Panc1 (cell line): Measurements from ENCODE around the gene DIP2C. TPM values are rescaled to one million over a fixed set of nuclear protein-coding genes. Genes with fewer than 3 reads are reported as not detected.

Experiments
- ATAC-seq: fragments of 200-7000 bp; cut with Tn5 transposase; 2 replicates; pipeline ENCODE4 v1.9.1; 2020; ENCODE audit warnings: mild to moderate bottlenecking, moderate library complexity
- BruUV-seq: library from RNA; stranded (reverse); fragments of 400-500 nt; replicated peaks from 2 replicates; lab custom pipeline; 2021; lab: Mats Ljungman, UMichigan
- CTCF ChIA-PET: fragments of 300-600 bp; sonication (Branson Sonifier 250); formaldehyde crosslinking; loops from one replicate; lab custom pipeline; 2022; ENCODE audit warnings: antibody characterized with exemption; lab: Charles Lee
- POLR2A ChIA-PET: fragments of 300-600 bp; sonication (Branson Sonifier 250); formaldehyde crosslinking; loops from one replicate; lab custom pipeline; 2022; ENCODE audit warnings: antibody characterized with exemption; lab: Charles Lee
- DNase-seq: peaks from one replicate; pipeline ENCODE4 v3.0.0-alpha.2; 2010; ENCODE audit warnings: low read depth, low spot score
- H3K27ac ChIP-seq: 2 replicates; pipeline ENCODE4 v1.5.1; 2011; ENCODE audit warnings: mild to moderate bottlenecking, low read length, inconsistent platforms
- H3K27me3 ChIP-seq: fragments of 200-500 bp; sonication (Bioruptor generic); 2 replicates; pipeline ENCODE4 v1.6.0; 2014; ENCODE audit warnings: low read length, inconsistent platforms; ENCODE audit not compliant: control insufficient read depth, insufficient read depth
- H3K36me3 ChIP-seq: fragments of 200-500 bp; sonication (Bioruptor generic); 2 replicates; pipeline ENCODE4 v1.5.1; 2014; ENCODE audit warnings: inconsistent platforms, mild to moderate bottlenecking, low read length, moderate library complexity; ENCODE audit not compliant: control insufficient read depth, insufficient read depth
- H3K4me1 ChIP-seq: 2 replicates; pipeline ENCODE4 v1.5.1; 2011; ENCODE audit warnings: inconsistent platforms, mild to moderate bottlenecking, low read length, moderate library complexity; ENCODE audit not compliant: control insufficient read depth, insufficient read depth
- H3K4me3 ChIP-seq, 2 experiments: 2 replicates each; pipeline ENCODE4 v1.5.1; 2011 to 2012; ENCODE audit warnings: low read depth in 2 of 2, low read length in 2 of 2, mild to moderate bottlenecking in 2 of 2, inconsistent platforms in 1 of 2, moderate library complexity in 1 of 2
- H3K9me3 ChIP-seq: fragments of 200-500 bp; sonication (Bioruptor generic); 2 replicates; pipeline ENCODE4 v1.5.1; 2014; ENCODE audit warnings: low read depth, mild to moderate bottlenecking, inconsistent platforms, low read length, moderate library complexity; ENCODE audit not compliant: control insufficient read depth, insufficient read depth
- POLR2AphosphoS5 ChIP-seq: IDR thresholded peaks from 2 replicates; pipeline ENCODE4 v1.6.1; 2012; ENCODE audit warnings: mild to moderate bottlenecking, low read depth, low read length, moderate library complexity
- SIN3A ChIP-seq: IDR thresholded peaks from 2 replicates; pipeline ENCODE4 v1.6.1; 2012; ENCODE audit warnings: low read depth, mild to moderate bottlenecking, low read length, moderate library complexity, borderline replicate concordance; ENCODE audit not compliant: insufficient read depth
- TCF7L2 ChIP-seq: IDR thresholded peaks from 2 replicates; pipeline ENCODE4 v1.6.1; 2011; ENCODE audit warnings: mild to moderate bottlenecking, low read depth, low read length, inconsistent platforms
- in situ Hi-C: cut with HindIII; loops from 2 replicates; pipeline ENCODE4 v1.10.0; 2016; ENCODE audit warnings: low sequenced_read_pairs, low pct_unique_long_range_greater_than_20kb
- intact Hi-C: fragments of 100-400 bp; cut with micrococcal nuclease; formaldehyde crosslinking; loops from one replicate; pipeline ENCODE4 v1.10.0; 2022; ENCODE audit not compliant: unreplicated experiment
- total RNA-seq: library from RNA; stranded (reverse); gene quantifications from one replicate; pipeline ENCODE4 v1.2.1, GENCODE V29; 2021; ENCODE audit not compliant: unreplicated experiment
- TF ChIP-seq, protein P1 (sequence below): fragments of 450-650 bp; IDR thresholded peaks from 2 replicates; pipeline ENCODE4 v1.5.1; 2017; ENCODE audit warnings: mild to moderate bottlenecking
- TF ChIP-seq, protein P2 (sequence below), 2 experiments: IDR thresholded peaks; 2 replicates each; pipeline ENCODE4 v1.6.1; 2011 to 2012; ENCODE audit warnings: low read depth in 2 of 2, control low read depth in 1 of 2, low read length in 1 of 2, mild to moderate bottlenecking in 1 of 2, moderate library complexity in 1 of 2; ENCODE audit not compliant: insufficient read depth in 1 of 2

Gene DIP2C
- total RNA-seq, 1 experiment from 2014 or later = 13.2 TPM

DNA sequence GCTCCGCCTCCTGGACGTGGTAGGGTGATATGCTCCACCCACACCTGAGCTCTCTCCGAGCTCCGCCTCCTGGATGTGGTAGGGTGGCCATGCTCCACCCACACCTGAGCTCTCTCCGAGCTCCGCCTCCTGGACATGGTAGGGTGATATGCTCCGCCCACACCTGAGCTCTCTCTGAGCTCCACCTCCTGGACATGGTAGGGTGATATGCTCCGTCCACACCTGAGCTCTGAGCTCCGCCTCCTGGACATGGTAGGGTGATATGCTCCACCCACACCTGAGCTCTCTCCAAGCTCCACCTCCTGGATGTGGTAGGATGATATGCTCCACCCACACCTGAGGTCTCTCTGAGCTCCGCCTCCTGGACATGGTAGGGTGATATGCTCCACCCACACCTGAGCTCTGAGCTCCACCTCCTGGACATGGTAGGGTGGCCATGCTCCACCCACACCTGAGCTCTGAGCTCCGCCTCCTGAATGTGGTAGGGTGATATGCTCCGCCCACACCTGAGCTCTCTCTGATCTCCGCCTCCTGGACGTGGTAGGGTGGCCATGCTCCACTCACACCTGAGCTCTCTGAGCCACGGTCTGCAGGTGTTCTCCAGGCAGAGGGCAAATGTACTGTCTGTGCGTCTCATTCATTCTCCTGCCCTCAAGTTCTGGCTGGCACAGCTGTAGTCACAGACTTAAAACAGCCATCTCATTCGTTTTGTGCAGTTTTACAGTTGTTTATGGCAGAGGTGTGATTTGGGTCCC is 252.4 kb downstream of the DIP2C start:
- no peak for DNase-seq
- CTCF ChIA-PET = no interaction called here
- intact Hi-C loops = no loop called here

DNA sequence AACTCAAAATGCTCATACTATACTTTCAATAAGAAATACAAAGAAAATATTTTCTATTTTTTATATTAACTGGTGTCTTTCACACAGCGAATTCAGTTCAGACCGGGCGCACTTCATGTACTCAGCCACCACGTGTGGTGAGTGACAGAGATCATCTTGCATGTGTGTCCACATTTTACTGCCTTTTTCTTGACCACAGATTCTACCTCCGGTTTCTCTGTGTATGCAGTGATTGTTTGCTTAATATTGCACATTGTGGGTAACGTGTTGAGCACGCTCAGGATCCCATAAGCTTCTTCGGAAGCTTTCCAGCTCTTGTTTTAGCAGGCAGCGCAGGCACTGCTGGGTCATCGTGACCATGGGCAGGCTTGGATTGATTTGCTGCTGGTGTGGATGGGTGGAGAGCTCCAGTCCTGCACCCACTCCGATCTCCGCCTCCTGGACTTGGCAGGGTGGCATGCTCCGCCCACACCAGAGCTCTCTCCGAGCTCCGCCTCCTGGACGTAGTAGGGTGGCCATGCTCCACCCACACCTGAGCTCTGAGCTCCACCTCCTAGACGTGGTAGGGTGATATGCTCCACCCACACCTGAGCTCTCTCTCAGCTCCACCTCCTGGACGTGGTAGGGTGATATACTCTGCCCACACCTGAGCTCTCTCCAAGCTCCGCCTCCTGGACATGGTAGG is 253.3 kb downstream of the DIP2C start:
- ATAC-seq = no peak
- no peaks in the 10 kb centered on the region for H3K9me3 ChIP-seq
- CTCF ChIA-PET = no interaction called here
- H3K27me3 ChIP-seq = no peaks in the 10 kb centered on the region
- no peaks in the 10 kb centered on the region for H3K4me1 ChIP-seq
- no peak for TF ChIP-seq SIN3A
- TF ChIP-seq TCF7L2 = no peak
- no peak for TF ChIP-seq POLR2AphosphoS5
- TF ChIP-seq, protein P1, sequence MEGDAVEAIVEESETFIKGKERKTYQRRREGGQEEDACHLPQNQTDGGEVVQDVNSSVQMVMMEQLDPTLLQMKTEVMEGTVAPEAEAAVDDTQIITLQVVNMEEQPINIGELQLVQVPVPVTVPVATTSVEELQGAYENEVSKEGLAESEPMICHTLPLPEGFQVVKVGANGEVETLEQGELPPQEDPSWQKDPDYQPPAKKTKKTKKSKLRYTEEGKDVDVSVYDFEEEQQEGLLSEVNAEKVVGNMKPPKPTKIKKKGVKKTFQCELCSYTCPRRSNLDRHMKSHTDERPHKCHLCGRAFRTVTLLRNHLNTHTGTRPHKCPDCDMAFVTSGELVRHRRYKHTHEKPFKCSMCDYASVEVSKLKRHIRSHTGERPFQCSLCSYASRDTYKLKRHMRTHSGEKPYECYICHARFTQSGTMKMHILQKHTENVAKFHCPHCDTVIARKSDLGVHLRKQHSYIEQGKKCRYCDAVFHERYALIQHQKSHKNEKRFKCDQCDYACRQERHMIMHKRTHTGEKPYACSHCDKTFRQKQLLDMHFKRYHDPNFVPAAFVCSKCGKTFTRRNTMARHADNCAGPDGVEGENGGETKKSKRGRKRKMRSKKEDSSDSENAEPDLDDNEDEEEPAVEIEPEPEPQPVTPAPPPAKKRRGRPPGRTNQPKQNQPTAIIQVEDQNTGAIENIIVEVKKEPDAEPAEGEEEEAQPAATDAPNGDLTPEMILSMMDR = no peak
- TF ChIP-seq, protein P2, sequence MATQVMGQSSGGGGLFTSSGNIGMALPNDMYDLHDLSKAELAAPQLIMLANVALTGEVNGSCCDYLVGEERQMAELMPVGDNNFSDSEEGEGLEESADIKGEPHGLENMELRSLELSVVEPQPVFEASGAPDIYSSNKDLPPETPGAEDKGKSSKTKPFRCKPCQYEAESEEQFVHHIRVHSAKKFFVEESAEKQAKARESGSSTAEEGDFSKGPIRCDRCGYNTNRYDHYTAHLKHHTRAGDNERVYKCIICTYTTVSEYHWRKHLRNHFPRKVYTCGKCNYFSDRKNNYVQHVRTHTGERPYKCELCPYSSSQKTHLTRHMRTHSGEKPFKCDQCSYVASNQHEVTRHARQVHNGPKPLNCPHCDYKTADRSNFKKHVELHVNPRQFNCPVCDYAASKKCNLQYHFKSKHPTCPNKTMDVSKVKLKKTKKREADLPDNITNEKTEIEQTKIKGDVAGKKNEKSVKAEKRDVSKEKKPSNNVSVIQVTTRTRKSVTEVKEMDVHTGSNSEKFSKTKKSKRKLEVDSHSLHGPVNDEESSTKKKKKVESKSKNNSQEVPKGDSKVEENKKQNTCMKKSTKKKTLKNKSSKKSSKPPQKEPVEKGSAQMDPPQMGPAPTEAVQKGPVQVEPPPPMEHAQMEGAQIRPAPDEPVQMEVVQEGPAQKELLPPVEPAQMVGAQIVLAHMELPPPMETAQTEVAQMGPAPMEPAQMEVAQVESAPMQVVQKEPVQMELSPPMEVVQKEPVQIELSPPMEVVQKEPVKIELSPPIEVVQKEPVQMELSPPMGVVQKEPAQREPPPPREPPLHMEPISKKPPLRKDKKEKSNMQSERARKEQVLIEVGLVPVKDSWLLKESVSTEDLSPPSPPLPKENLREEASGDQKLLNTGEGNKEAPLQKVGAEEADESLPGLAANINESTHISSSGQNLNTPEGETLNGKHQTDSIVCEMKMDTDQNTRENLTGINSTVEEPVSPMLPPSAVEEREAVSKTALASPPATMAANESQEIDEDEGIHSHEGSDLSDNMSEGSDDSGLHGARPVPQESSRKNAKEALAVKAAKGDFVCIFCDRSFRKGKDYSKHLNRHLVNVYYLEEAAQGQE (IDR thresholded peaks at IDR 0.05; ENCODE audit: insufficient read depth in 1 of 2, low read depth in 2 of 2, low read length in 1 of 2) = no peak
- H3K27ac ChIP-seq = no peak overlapping the region
- POLR2A ChIA-PET = no interaction called here
- no TSS peak for BruUV-seq
- no peaks in the 10 kb centered on the region for H3K36me3 ChIP-seq
- intact Hi-C loops = no loop called here
- H3K4me3 ChIP-seq = no peak overlapping the region
- in situ Hi-C loops = no loop called here
- DNase-seq = no peak

More for the DNA sequence above, 252.4 kb downstream of the DIP2C start:
- H3K36me3 ChIP-seq = no peaks in the 10 kb centered on the region
- BruUV-seq = no TSS peak
- no peaks in the 10 kb centered on the region for H3K4me1 ChIP-seq
- no peak for TF ChIP-seq TCF7L2
- TF ChIP-seq, protein P2 (IDR thresholded peaks at IDR 0.05; ENCODE audit: insufficient read depth in 1 of 2, low read depth in 2 of 2, low read length in 1 of 2) = no peak
- TF ChIP-seq, protein P1 = no peak
- no peak for TF ChIP-seq SIN3A
- no peak for TF ChIP-seq POLR2AphosphoS5
- ATAC-seq = no peak
- POLR2A ChIA-PET = no interaction called here
- no peaks in the 10 kb centered on the region for H3K27me3 ChIP-seq
- in situ Hi-C loops = no loop called here
- no peaks in the 10 kb centered on the region for H3K9me3 ChIP-seq
- no peak overlapping the region for H3K27ac ChIP-seq
- no peak overlapping the region for H3K4me3 ChIP-seq
